Activated CD8-positive, alpha-beta T cell treated with anti-CD3 and anti-CD28 coated beads for 36 hours (primary cell): ENCODE data around the gene KCNIP4. TPM values are rescaled to one million over a fixed set of nuclear protein-coding genes. Genes with fewer than 3 reads are reported as not detected.

Experiments
- ATAC-seq: fragments of 200-7000 bp; cut with Tn5 transposase; one replicate; pipeline ENCODE4 v1.10.0; 2021; ENCODE audit warnings: mild to moderate bottlenecking, moderate library complexity
- CTCF ChIA-PET: fragments of 350-600 bp; sonication (Branson Sonifier 250); formaldehyde crosslinking; loops from one replicate; lab custom pipeline; 2021; ENCODE audit warnings: antibody characterized with exemption; lab: Charles Lee
- POLR2A ChIA-PET: fragments of 350-600 bp; sonication (Branson Sonifier 250); formaldehyde crosslinking; loops from one replicate; lab custom pipeline; 2021; ENCODE audit warnings: antibody characterized with exemption; lab: Charles Lee
- DNase-seq: peaks from one replicate; pipeline ENCODE4 v3.0.0-alpha.2; 2020
- H3K27ac Mint-ChIP-seq: one replicate; pipeline ENCODE4 v1.8.0; 2021; ENCODE audit warnings: mild to moderate bottlenecking, mixed read lengths
- H3K27me3 Mint-ChIP-seq: one replicate; pipeline ENCODE4 v1.8.0; 2021; ENCODE audit warnings: mixed read lengths
- H3K36me3 Mint-ChIP-seq: one replicate; pipeline ENCODE4 v1.8.0; 2021; ENCODE audit warnings: low read depth, mixed read lengths
- H3K4me1 Mint-ChIP-seq: one replicate; pipeline ENCODE4 v1.8.0; 2021; ENCODE audit warnings: low read depth, mixed read lengths
- H3K4me3 Mint-ChIP-seq: one replicate; pipeline ENCODE4 v1.8.0; 2021; ENCODE audit warnings: mild to moderate bottlenecking, moderate library complexity, mixed read lengths
- H3K9me3 Mint-ChIP-seq: one replicate; pipeline ENCODE4 v1.8.0; 2021; ENCODE audit warnings: mixed read lengths
- CTCF ChIP-seq: fragments of 200-600 bp; IDR thresholded peaks from one replicate; pipeline ENCODE4 v1.8.0; 2022; ENCODE audit warnings: antibody characterized with exemption, mild to moderate bottlenecking
- intact Hi-C: fragments of 100-400 bp; cut with micrococcal nuclease; formaldehyde crosslinking; loops from one replicate; pipeline ENCODE4 v1.10.0; 2022
- total RNA-seq, 2 experiments: library from RNA; stranded (reverse); gene quantifications; one replicate each; pipeline ENCODE4 v1.2.3, GENCODE V29; 2021

The KCNIP4 gene
- total RNA-seq, 2 experiments from 2014 or later = not detected

GRCh38 chr4:21973850-21974249 lies 25.3 kb upstream of the KCNIP4 start:
- Mint-ChIP-seq H3K4me1 (no peaks in the 10 kb centered on the region), H3K36me3 (no peaks in the 10 kb centered on the region), H3K9me3 (no peaks in the 10 kb centered on the region), H3K4me3 (no peak overlapping the region), H3K27me3 (no peaks in the 10 kb centered on the region), H3K27ac (no peak overlapping the region)
- TF ChIP-seq CTCF = no peak
- ATAC-seq (no peak), DNase-seq (no peak)
- ChIA-PET POLR2A (no interaction called here), CTCF (no interaction called here)
- intact Hi-C loops = no loop called here

GRCh38 chr4:21964762-21965319 lies 16.3 kb upstream of the KCNIP4 start:
- Mint-ChIP-seq H3K36me3 (no peaks in the 10 kb centered on the region), H3K27me3 (no peaks in the 10 kb centered on the region), H3K4me3 (no peak overlapping the region), H3K9me3 (no peaks in the 10 kb centered on the region), H3K4me1 (no peaks in the 10 kb centered on the region), H3K27ac (no peak overlapping the region)
- DNase-seq (no peak), ATAC-seq (no peak)
- no peak for TF ChIP-seq CTCF
- intact Hi-C loops = no loop called here
- ChIA-PET CTCF (interaction anchor here (0.7 kb wide), 1 partner anchor 176 kb away, joined by 3 read pairs; no protein-coding TSS in a partner anchor), POLR2A (no interaction called here)

GRCh38 chr4:21962691-21963090 lies 14.1 kb upstream of the KCNIP4 start:
- Mint-ChIP-seq H3K27me3 (no peaks in the 10 kb centered on the region), H3K4me1 (no peaks in the 10 kb centered on the region), H3K4me3 (no peak overlapping the region), H3K27ac (no peak overlapping the region), H3K36me3 (no peaks in the 10 kb centered on the region), H3K9me3 (peaks cover 3% of the 10 kb centered on the region)
- CTCF ChIA-PET = no interaction called here
- POLR2A ChIA-PET = no interaction called here
- DNase-seq (no peak), ATAC-seq (no peak)
- intact Hi-C loops = no loop called here
- TF ChIP-seq CTCF = no peak

- H3K4me1 Mint-ChIP-seq = no peaks in the 10 kb centered on the region
- H3K36me3 Mint-ChIP-seq = no peaks in the 10 kb centered on the region
- H3K4me3 Mint-ChIP-seq = no peak overlapping the region
- no peak overlapping the region for H3K27ac Mint-ChIP-seq
- DNase-seq = no peak
- peaks cover 3% of the 10 kb centered on the region for H3K9me3 Mint-ChIP-seq
- TF ChIP-seq CTCF = no peak
- no peaks in the 10 kb centered on the region for H3K27me3 Mint-ChIP-seq
- no peak for ATAC-seq
- POLR2A ChIA-PET = no interaction called here
- CTCF ChIA-PET = interaction anchor here (0.9 kb wide), 1 partner anchor 9 kb away, joined by 3 read pairs; no protein-coding TSS in a partner anchor
- intact Hi-C loops = no loop called here
These were observed 12.2 kb upstream of the KCNIP4 start for GRCh38 chr4:21960793-21961192.

- Mint-ChIP-seq H3K27me3 (peaks cover 3% of the 10 kb centered on the region), H3K4me3 (no peak overlapping the region), H3K4me1 (no peaks in the 10 kb centered on the region), H3K36me3 (no peaks in the 10 kb centered on the region), H3K9me3 (peaks cover 3% of the 10 kb centered on the region), H3K27ac (no peak overlapping the region)
- intact Hi-C loops = no loop called here
- TF ChIP-seq CTCF = no peak
- ChIA-PET CTCF (interaction anchor here (1.2 kb wide), 1 partner anchor 166 kb away, joined by 4 read pairs; no protein-coding TSS in a partner anchor), POLR2A (no interaction called here)
- DNase-seq = no peak
- no peak for ATAC-seq
These were observed 6.3 kb upstream of the KCNIP4 start for GRCh38 chr4:21954916-21955315.
